ENCODE results near the gene NCOA3. TPM values are rescaled to one million over a fixed set of nuclear protein-coding genes. Genes with fewer than 3 reads are reported as not detected.

The NCOA3 gene
- total and polyA plus RNA-seq, 2 experiments from 2014 or later = 6.7 to 25.8 TPM

DNA sequence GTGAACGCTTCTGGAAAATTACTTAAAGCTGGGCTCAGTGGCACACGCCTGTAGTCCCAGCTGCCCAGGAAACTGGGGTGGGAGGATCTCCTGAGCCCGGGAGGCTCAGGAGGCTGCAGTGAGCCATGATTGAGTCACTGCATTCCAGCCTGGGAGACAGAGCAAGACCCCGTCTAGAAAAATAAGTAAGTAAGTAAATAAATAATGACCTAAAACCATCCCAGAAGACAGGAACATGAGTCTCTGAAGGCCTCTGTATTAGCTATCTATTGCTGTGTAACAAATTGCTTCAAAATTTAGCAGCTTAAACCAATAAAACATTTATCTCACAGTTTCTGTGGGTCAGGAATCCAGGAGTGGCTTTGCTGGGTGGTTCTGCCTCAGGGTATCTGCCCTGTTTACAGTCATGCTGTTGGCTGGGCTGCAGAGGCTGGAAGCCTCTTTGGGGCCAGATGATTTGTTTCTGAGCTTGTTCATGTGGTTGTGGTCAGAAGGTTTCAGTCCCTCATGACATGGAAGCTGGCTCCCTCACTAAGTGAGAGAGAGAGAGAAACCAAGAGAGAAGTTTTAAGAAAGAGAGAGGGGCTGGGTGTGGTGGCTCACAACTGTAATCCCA is 48.4 kb upstream of the NCOA3 start:
- TF ChIP-seq POLR2AphosphoS5 (IDR thresholded peaks at IDR 0.05; ENCODE audit: low read depth) (no peak), JUNB (IDR thresholded peaks at IDR 0.05; ENCODE audit: unreplicated experiment) (no peak), NANOG (IDR thresholded peaks at IDR 0.05; ENCODE audit: borderline replicate concordance) (no peak), EZH2phosphoT487 (IDR thresholded peaks at IDR 0.05; ENCODE audit: unreplicated experiment) (no peak), CREB1 (CRISPR knock-in tag; IDR thresholded peaks at IDR 0.05; ENCODE audit: low read depth) (no peak), ZNF331 (CRISPR knock-in tag; IDR thresholded peaks at IDR 0.05; ENCODE audit: low read depth) (no peak)
- TF ChIP-seq, protein P1, sequence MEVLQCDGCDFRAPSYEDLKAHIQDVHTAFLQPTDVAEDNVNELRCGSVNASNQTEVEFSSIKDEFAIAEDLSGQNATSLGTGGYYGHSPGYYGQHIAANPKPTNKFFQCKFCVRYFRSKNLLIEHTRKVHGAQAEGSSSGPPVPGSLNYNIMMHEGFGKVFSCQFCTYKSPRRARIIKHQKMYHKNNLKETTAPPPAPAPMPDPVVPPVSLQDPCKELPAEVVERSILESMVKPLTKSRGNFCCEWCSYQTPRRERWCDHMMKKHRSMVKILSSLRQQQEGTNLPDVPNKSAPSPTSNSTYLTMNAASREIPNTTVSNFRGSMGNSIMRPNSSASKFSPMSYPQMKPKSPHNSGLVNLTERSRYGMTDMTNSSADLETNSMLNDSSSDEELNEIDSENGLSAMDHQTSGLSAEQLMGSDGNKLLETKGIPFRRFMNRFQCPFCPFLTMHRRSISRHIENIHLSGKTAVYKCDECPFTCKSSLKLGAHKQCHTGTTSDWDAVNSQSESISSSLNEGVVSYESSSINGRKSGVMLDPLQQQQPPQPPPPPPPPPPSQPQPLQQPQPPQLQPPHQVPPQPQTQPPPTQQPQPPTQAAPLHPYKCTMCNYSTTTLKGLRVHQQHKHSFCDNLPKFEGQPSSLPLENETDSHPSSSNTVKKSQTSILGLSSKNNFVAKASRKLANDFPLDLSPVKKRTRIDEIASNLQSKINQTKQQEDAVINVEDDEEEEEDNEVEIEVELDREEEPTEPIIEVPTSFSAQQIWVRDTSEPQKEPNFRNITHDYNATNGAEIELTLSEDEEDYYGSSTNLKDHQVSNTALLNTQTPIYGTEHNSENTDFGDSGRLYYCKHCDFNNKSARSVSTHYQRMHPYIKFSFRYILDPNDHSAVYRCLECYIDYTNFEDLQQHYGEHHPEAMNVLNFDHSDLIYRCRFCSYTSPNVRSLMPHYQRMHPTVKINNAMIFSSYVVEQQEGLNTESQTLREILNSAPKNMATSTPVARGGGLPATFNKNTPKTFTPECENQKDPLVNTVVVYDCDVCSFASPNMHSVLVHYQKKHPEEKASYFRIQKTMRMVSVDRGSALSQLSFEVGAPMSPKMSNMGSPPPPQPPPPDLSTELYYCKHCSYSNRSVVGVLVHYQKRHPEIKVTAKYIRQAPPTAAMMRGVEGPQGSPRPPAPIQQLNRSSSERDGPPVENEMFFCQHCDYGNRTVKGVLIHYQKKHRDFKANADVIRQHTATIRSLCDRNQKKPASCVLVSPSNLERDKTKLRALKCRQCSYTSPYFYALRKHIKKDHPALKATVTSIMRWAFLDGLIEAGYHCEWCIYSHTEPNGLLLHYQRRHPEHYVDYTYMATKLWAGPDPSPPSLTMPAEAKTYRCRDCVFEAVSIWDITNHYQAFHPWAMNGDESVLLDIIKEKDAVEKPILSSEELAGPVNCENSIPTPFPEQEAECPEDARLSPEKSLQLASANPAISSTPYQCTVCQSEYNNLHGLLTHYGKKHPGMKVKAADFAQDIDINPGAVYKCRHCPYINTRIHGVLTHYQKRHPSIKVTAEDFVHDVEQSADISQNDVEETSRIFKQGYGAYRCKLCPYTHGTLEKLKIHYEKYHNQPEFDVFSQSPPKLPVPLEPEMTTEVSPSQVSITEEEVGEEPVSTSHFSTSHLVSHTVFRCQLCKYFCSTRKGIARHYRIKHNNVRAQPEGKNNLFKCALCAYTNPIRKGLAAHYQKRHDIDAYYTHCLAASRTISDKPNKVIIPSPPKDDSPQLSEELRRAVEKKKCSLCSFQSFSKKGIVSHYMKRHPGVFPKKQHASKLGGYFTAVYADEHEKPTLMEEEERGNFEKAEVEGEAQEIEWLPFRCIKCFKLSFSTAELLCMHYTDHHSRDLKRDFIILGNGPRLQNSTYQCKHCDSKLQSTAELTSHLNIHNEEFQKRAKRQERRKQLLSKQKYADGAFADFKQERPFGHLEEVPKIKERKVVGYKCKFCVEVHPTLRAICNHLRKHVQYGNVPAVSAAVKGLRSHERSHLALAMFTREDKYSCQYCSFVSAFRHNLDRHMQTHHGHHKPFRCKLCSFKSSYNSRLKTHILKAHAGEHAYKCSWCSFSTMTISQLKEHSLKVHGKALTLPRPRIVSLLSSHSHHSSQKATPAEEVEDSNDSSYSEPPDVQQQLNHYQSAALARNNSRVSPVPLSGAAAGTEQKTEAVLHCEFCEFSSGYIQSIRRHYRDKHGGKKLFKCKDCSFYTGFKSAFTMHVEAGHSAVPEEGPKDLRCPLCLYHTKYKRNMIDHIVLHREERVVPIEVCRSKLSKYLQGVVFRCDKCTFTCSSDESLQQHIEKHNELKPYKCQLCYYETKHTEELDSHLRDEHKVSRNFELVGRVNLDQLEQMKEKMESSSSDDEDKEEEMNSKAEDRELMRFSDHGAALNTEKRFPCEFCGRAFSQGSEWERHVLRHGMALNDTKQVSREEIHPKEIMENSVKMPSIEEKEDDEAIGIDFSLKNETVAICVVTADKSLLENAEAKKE (CRISPR knock-in tag; IDR thresholded peaks at IDR 0.05) = no peak
- TF ChIP-seq, protein P2, sequence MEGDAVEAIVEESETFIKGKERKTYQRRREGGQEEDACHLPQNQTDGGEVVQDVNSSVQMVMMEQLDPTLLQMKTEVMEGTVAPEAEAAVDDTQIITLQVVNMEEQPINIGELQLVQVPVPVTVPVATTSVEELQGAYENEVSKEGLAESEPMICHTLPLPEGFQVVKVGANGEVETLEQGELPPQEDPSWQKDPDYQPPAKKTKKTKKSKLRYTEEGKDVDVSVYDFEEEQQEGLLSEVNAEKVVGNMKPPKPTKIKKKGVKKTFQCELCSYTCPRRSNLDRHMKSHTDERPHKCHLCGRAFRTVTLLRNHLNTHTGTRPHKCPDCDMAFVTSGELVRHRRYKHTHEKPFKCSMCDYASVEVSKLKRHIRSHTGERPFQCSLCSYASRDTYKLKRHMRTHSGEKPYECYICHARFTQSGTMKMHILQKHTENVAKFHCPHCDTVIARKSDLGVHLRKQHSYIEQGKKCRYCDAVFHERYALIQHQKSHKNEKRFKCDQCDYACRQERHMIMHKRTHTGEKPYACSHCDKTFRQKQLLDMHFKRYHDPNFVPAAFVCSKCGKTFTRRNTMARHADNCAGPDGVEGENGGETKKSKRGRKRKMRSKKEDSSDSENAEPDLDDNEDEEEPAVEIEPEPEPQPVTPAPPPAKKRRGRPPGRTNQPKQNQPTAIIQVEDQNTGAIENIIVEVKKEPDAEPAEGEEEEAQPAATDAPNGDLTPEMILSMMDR (conservative IDR thresholded peaks at IDR 0.05; ENCODE audit: low read depth in 2 of 2) = no peak
- H3K4me3 Mint-ChIP-seq = no peak overlapping the region

More for the DNA sequence above, 48.4 kb upstream of the NCOA3 start:
- no peak overlapping the region for H3K27ac ChIP-seq (ENCODE audit: low read depth)
- H3K4me2 ChIP-seq = no peak overlapping the region
- Mint-ChIP-seq H3K4me1 (no peaks in the 10 kb centered on the region), H3K27ac (no peak overlapping the region), H3K27me3 (ENCODE audit: insufficient read depth, low read depth, poor library complexity) (no peaks in the 10 kb centered on the region), H3K36me3 (ENCODE audit: low read depth) (no peaks in the 10 kb centered on the region), H3K9me3 (no peaks in the 10 kb centered on the region)
- H3K36me3 ChIP-seq (ENCODE audit: insufficient read depth) = no peaks in the 10 kb centered on the region
- no peaks in the 10 kb centered on the region for H3K9me2 ChIP-seq (ENCODE audit: insufficient read depth)
- no peaks in the 10 kb centered on the region for H3K4me1 ChIP-seq (ENCODE audit: insufficient read depth)
- ATAC-seq = no peak
- H3K4me3 ChIP-seq = no peak overlapping the region
- H4K20me1 ChIP-seq (replicated peaks; ENCODE audit: insufficient read depth) = no peaks in the 10 kb centered on the region
- no peaks in the 10 kb centered on the region for H3K79me2 ChIP-seq (replicated peaks; ENCODE audit: insufficient read depth)
- DNase-seq (ENCODE audit: low spot score) = no peak
- H3F3A ChIP-seq (replicated peaks; ENCODE audit: low read depth) = no peaks in the 10 kb centered on the region
- no peaks in the 10 kb centered on the region for H3K27me3 ChIP-seq (ENCODE audit: insufficient read depth)
- H2AFZ ChIP-seq = peak overlapping the region; percentile 74; the same call in 1 of the 2 replicates

Data from GM23338 (cell line).